SJCRH30 (cell line): ENCODE results near the gene EP400. TPM values are rescaled to one million over a fixed set of nuclear protein-coding genes. Genes with fewer than 3 reads are reported as not detected.
"Not testable (repeated sequence)": the region's sequence is repeated elsewhere in the genome, so short reads cannot be mapped to it uniquely, and the experiment has no call there.

Experiments used
- DNase-seq, 2 experiments: peaks; one replicate each; pipeline ENCODE4 v3.0.0-alpha.2; 2015 to 2020
- H3K27ac ChIP-seq: fragments of 250-450 bp; sonication (Bioruptor Pico); 2 replicates; pipeline ENCODE4 v1.5.1; 2020; ENCODE audit warnings: mild to moderate bottlenecking, moderate library complexity
- H3K27me3 ChIP-seq: fragments of 250-450 bp; sonication (Bioruptor Pico); 2 replicates; pipeline ENCODE4 v1.5.1; 2020; ENCODE audit warnings: mild to moderate bottlenecking, moderate library complexity
- H3K36me3 ChIP-seq: fragments of 250-450 bp; sonication (Bioruptor Pico); 2 replicates; pipeline ENCODE4 v1.5.1; 2020; ENCODE audit warnings: mild to moderate bottlenecking, moderate library complexity
- H3K4me1 ChIP-seq: fragments of 250-450 bp; sonication (Bioruptor Pico); 2 replicates; pipeline ENCODE4 v1.5.1; 2020; ENCODE audit warnings: mild to moderate bottlenecking, moderate library complexity
- H3K4me3 ChIP-seq: fragments of 250-450 bp; sonication (Bioruptor Pico); 2 replicates; pipeline ENCODE4 v1.5.1; 2020; ENCODE audit warnings: mild to moderate bottlenecking, moderate library complexity
- H3K9me3 ChIP-seq: fragments of 250-450 bp; sonication (Bioruptor Pico); replicated peaks from 2 replicates; pipeline ENCODE4 v1.5.1; 2020; ENCODE audit warnings: mild to moderate bottlenecking, moderate library complexity
- total RNA-seq: library from RNA; depleted of rRNA; stranded (reverse); fragments of >200 nt; shearing (Covaris generic); gene quantifications from 2 replicates; pipeline ENCODE4 v1.2.3, GENCODE V29; 2014

The EP400 gene
- total RNA-seq, 1 experiment from 2014 or later = 17.0 TPM

- no peaks in the 10 kb centered on the region for H3K27me3 ChIP-seq
- H3K4me3 ChIP-seq = no peak overlapping the region
- H3K27ac ChIP-seq = no peak overlapping the region
- no peaks in the 10 kb centered on the region for H3K4me1 ChIP-seq
- DNase-seq = no peak
- no peaks in the 10 kb centered on the region for H3K9me3 ChIP-seq
- peaks cover 5% of the 10 kb centered on the region; the same call in 1 of the 2 replicates for H3K36me3 ChIP-seq
Measured at GRCh38 chr12:131975228-131975627, 25.5 kb downstream of the EP400 start.

GRCh38 chr12:131979606-131980005, 29.9 kb downstream of the EP400 start:
- no peaks in the 10 kb centered on the region for H3K9me3 ChIP-seq
- peaks cover 18% of the 10 kb centered on the region; the same call in 1 of the 2 replicates for H3K36me3 ChIP-seq
- H3K4me3 ChIP-seq = no peak overlapping the region
- H3K27me3 ChIP-seq = no peaks in the 10 kb centered on the region
- no peak for DNase-seq
- no peak overlapping the region for H3K27ac ChIP-seq
- H3K4me1 ChIP-seq = no peaks in the 10 kb centered on the region; the same call in 1 of the 2 replicates

- Histone ChIP-seq H3K4me3 (no peak overlapping the region), H3K27me3 (no peaks in the 10 kb centered on the region), H3K4me1 (no peaks in the 10 kb centered on the region; the same call in 1 of the 2 replicates), H3K36me3 (peaks cover 18% of the 10 kb centered on the region; the same call in 1 of the 2 replicates), H3K9me3 (no peaks in the 10 kb centered on the region), H3K27ac (no peak overlapping the region)
- no peak for DNase-seq
Measured at GRCh38 chr12:131980263-131980662, 30.5 kb downstream of the EP400 start.

- Histone ChIP-seq H3K9me3 (no peaks in the 10 kb centered on the region), H3K4me1 (no peaks in the 10 kb centered on the region; the same call in 1 of the 2 replicates), H3K4me3 (no peak overlapping the region), H3K27ac (no peak overlapping the region), H3K36me3 (peaks cover 18% of the 10 kb centered on the region; the same call in 1 of the 2 replicates), H3K27me3 (no peaks in the 10 kb centered on the region)
- DNase-seq = no peak
Measured at GRCh38 chr12:131981388-131981787, 31.6 kb downstream of the EP400 start.

GRCh38 chr12:131982041-131982440, 32.3 kb downstream of the EP400 start:
- no peak overlapping the region for H3K4me3 ChIP-seq
- H3K4me1 ChIP-seq = no peaks in the 10 kb centered on the region; the same call in 1 of the 2 replicates
- no peaks in the 10 kb centered on the region for H3K9me3 ChIP-seq
- no peak overlapping the region for H3K27ac ChIP-seq
- no peaks in the 10 kb centered on the region for H3K27me3 ChIP-seq
- DNase-seq = no peak
- H3K36me3 ChIP-seq = peaks cover 24% of the 10 kb centered on the region; the same call in 1 of the 2 replicates

- Histone ChIP-seq H3K27ac (no peak overlapping the region), H3K27me3 (no peaks in the 10 kb centered on the region), H3K4me1 (no peaks in the 10 kb centered on the region; the same call in 1 of the 2 replicates), H3K4me3 (no peak overlapping the region), H3K9me3 (no peaks in the 10 kb centered on the region), H3K36me3 (peaks cover 26% of the 10 kb centered on the region; the same call in 1 of the 2 replicates)
- DNase-seq = no peak
Measured at GRCh38 chr12:131983026-131983425, 33.3 kb downstream of the EP400 start.

GRCh38 chr12:131983554-131983953, 33.8 kb downstream of the EP400 start:
- Histone ChIP-seq H3K36me3 (peaks cover 26% of the 10 kb centered on the region; the same call in 1 of the 2 replicates), H3K4me1 (no peaks in the 10 kb centered on the region; the same call in 1 of the 2 replicates), H3K27ac (no peak overlapping the region), H3K9me3 (no peaks in the 10 kb centered on the region), H3K27me3 (no peaks in the 10 kb centered on the region), H3K4me3 (no peak overlapping the region)
- DNase-seq = no peak

- H3K27ac ChIP-seq = no peak overlapping the region
- H3K4me3 ChIP-seq = no peak overlapping the region
- peaks cover 5% of the 10 kb centered on the region for H3K4me1 ChIP-seq
- no peaks in the 10 kb centered on the region for H3K9me3 ChIP-seq
- DNase-seq = no peak
- H3K36me3 ChIP-seq = peaks cover 26% of the 10 kb centered on the region; the same call in 1 of the 2 replicates
- no peaks in the 10 kb centered on the region for H3K27me3 ChIP-seq
Measured at GRCh38 chr12:131984334-131984733, 34.6 kb downstream of the EP400 start.

GRCh38 chr12:131985510-131985875, 35.8 kb downstream of the EP400 start:
- not testable (repeated sequence) for H3K4me3 ChIP-seq, H3K9me3 ChIP-seq, DNase-seq, H3K27me3 ChIP-seq, H3K27ac ChIP-seq
- Histone ChIP-seq H3K36me3 (peaks cover 21% of the 10 kb centered on the region; the same call in 1 of the 2 replicates), H3K4me1 (peaks cover 17% of the 10 kb centered on the region)

GRCh38 chr12:131986361-131986760, 36.6 kb downstream of the EP400 start:
- no peak for DNase-seq
- no peak overlapping the region for H3K27ac ChIP-seq
- H3K9me3 ChIP-seq = no peaks in the 10 kb centered on the region
- H3K4me3 ChIP-seq = no peak overlapping the region
- H3K27me3 ChIP-seq = no peaks in the 10 kb centered on the region
- peaks cover 23% of the 10 kb centered on the region for H3K4me1 ChIP-seq
- H3K36me3 ChIP-seq = peaks cover 16% of the 10 kb centered on the region; the same call in 1 of the 2 replicates

GRCh38 chr12:131986910-131987309, 37.2 kb downstream of the EP400 start:
- Histone ChIP-seq H3K27ac (no peak overlapping the region), H3K9me3 (no peaks in the 10 kb centered on the region), H3K4me3 (no peak overlapping the region), H3K27me3 (no peaks in the 10 kb centered on the region), H3K36me3 (peaks cover 15% of the 10 kb centered on the region; the same call in 1 of the 2 replicates), H3K4me1 (peaks cover 29% of the 10 kb centered on the region)
- DNase-seq = no peak

- Histone ChIP-seq H3K27ac (no peak overlapping the region), H3K9me3 (no peaks in the 10 kb centered on the region), H3K36me3 (peaks cover 19% of the 10 kb centered on the region), H3K4me1 (peaks cover 33% of the 10 kb centered on the region), H3K27me3 (no peaks in the 10 kb centered on the region), H3K4me3 (no peak overlapping the region)
- DNase-seq = no peak
Measured at GRCh38 chr12:131987552-131987951, 37.8 kb downstream of the EP400 start.

- DNase-seq = no peak
- Histone ChIP-seq H3K27me3 (no peaks in the 10 kb centered on the region), H3K27ac (no peak overlapping the region), H3K9me3 (no peaks in the 10 kb centered on the region), H3K36me3 (peaks cover 25% of the 10 kb centered on the region), H3K4me1 (peaks cover 33% of the 10 kb centered on the region), H3K4me3 (no peak overlapping the region)
Measured at GRCh38 chr12:131988054-131988796, 38.5 kb downstream of the EP400 start.

- H3K4me1 ChIP-seq = peaks cover 33% of the 10 kb centered on the region
- H3K27me3 ChIP-seq = no peaks in the 10 kb centered on the region
- no peak for DNase-seq
- peaks cover 32% of the 10 kb centered on the region for H3K36me3 ChIP-seq
- H3K27ac ChIP-seq = no peak overlapping the region
- no peaks in the 10 kb centered on the region for H3K9me3 ChIP-seq
- H3K4me3 ChIP-seq = no peak overlapping the region
Measured at GRCh38 chr12:131989021-131989420, 39.3 kb downstream of the EP400 start.

GRCh38 chr12:131990066-131990979, 40.6 kb downstream of the EP400 start:
- no peaks in the 10 kb centered on the region for H3K9me3 ChIP-seq
- H3K4me3 ChIP-seq = no peak overlapping the region; the same call in 1 of the 2 replicates
- peaks cover 37% of the 10 kb centered on the region for H3K36me3 ChIP-seq
- H3K27ac ChIP-seq = peak overlapping the region; percentile 94
- peaks cover 33% of the 10 kb centered on the region for H3K4me1 ChIP-seq
- H3K27me3 ChIP-seq = no peaks in the 10 kb centered on the region
- DNase-seq = peak; percentile 81 to 86
